H1 (cell line): Measurements from ENCODE around the gene MYMX. TPM values are rescaled to one million over a fixed set of nuclear protein-coding genes. Genes with fewer than 3 reads are reported as not detected.

ENCODE experiments used
- CTCF ChIA-PET: fragments of 300-600 bp; sonication (Branson Sonifier 250); formaldehyde crosslinking; loops from one replicate; lab custom pipeline; 2021; ENCODE audit not compliant: partially characterized antibody; lab: Charles Lee
- POLR2A ChIA-PET: fragments of 300-600 bp; sonication (Branson Sonifier 250); formaldehyde crosslinking; loops from one replicate; lab custom pipeline; 2021; ENCODE audit warnings: inconsistent platforms; ENCODE audit not compliant: partially characterized antibody; lab: Charles Lee
- DNase-seq, 2 experiments: peaks; one replicate each; pipeline versions ENCODE4 v3.0.0 to v3.0.0-alpha.2; 2010 to 2022; ENCODE audit warnings: low spot score in 2 of 2, low read depth in 1 of 2, mixed read lengths in 1 of 2
- FAIRE-seq: peaks from 2 replicates; lab custom pipeline; 2011; peaks lifted over from hg19 to GRCh38; lab: Jason Lieb, UNC
- H2AFZ ChIP-seq: 2 replicates; pipeline ENCODE4 v1.8.1; 2012; ENCODE audit warnings: low read length, inconsistent platforms
- H2AK5ac ChIP-seq: 2 replicates; pipeline ENCODE4 v1.6.1; 2013; ENCODE audit warnings: low read depth, low read length
- H2BK120ac ChIP-seq: replicated peaks from 2 replicates; pipeline ENCODE3; 2013; ENCODE audit warnings: low read depth, low read length, inconsistent platforms
- H2BK12ac ChIP-seq: 2 replicates; pipeline ENCODE4 v1.6.1; 2013; ENCODE audit warnings: low read depth, low read length
- H2BK15ac ChIP-seq: 2 replicates; pipeline ENCODE4 v1.6.1; 2013; ENCODE audit warnings: low read length
- H2BK20ac ChIP-seq: 2 replicates; pipeline ENCODE4 v1.6.1; 2013; ENCODE audit warnings: low read length
- H2BK5ac ChIP-seq: 2 replicates; pipeline ENCODE4 v1.6.1; 2013; ENCODE audit warnings: low read depth, low read length
- H3K14ac ChIP-seq: 2 replicates; pipeline ENCODE4 v1.6.1; 2013; ENCODE audit warnings: inconsistent platforms; ENCODE audit not compliant: insufficient read length
- H3K18ac ChIP-seq: 2 replicates; pipeline ENCODE4 v1.6.1; 2013; ENCODE audit warnings: low read length; ENCODE audit errors: extremely low read depth
- H3K23ac ChIP-seq: 2 replicates; pipeline ENCODE4 v1.6.1; 2013; ENCODE audit warnings: inconsistent platforms; ENCODE audit not compliant: insufficient read length
- H3K23me2 ChIP-seq: 2 replicates; pipeline ENCODE4 v1.6.1; 2013; ENCODE audit warnings: low read depth, low read length
- H3K27ac ChIP-seq: 2 replicates; pipeline ENCODE4 v1.6.1; 2011; ENCODE audit warnings: low read depth, low read length, inconsistent platforms
- H3K27me3 ChIP-seq, 4 experiments: replicated peaks in 1 of 4; 1 replicate in 1 of 4; 2 replicates in 3 of 4; pipeline versions ENCODE4 v1.6.1 to v1.8.1; 2011 to 2013; ENCODE audit warnings: low read length in 3 of 4, mild to moderate bottlenecking in 3 of 4, inconsistent platforms in 2 of 4, mixed read lengths in 2 of 4, moderate library complexity in 1 of 4; ENCODE audit not compliant: control insufficient read depth in 3 of 4, insufficient read depth in 3 of 4; ENCODE audit errors: extremely low read depth in 1 of 4
- H3K36me3 ChIP-seq, 4 experiments: 2 replicates each; pipeline versions ENCODE4 v1.6.1 to v1.8.1; 2011 to 2013; ENCODE audit warnings: mild to moderate bottlenecking in 4 of 4, low read length in 3 of 4, moderate library complexity in 2 of 4, control low read depth in 1 of 4, inconsistent platforms in 1 of 4; ENCODE audit not compliant: insufficient read depth in 4 of 4, control insufficient read depth in 2 of 4
- H3K4ac ChIP-seq: replicated peaks from 2 replicates; pipeline ENCODE3; 2013; ENCODE audit warnings: low read length, low read depth, mixed read lengths, inconsistent platforms; ENCODE audit not compliant: insufficient read length
- H3K4me1 ChIP-seq, 4 experiments: replicated peaks in 1 of 4; 1 replicate in 1 of 4; 2 replicates in 3 of 4; pipeline versions ENCODE4 v1.6.1 to v1.8.1; 2011 to 2013; ENCODE audit warnings: low read length in 3 of 4, inconsistent platforms in 2 of 4, mixed read lengths in 1 of 4; ENCODE audit not compliant: insufficient read depth in 4 of 4, control insufficient read depth in 3 of 4
- H3K4me2 ChIP-seq, 2 experiments: 2 replicates each; pipeline versions ENCODE4 v1.6.1 to v1.8.1; 2011 to 2013; ENCODE audit warnings: low read depth in 2 of 2, low read length in 2 of 2, control low read depth in 1 of 2, inconsistent platforms in 1 of 2, mild to moderate bottlenecking in 1 of 2; ENCODE audit not compliant: insufficient read depth in 1 of 2
- H3K4me3 ChIP-seq, 4 experiments: fragments of 200-600, 300-600 bp in 1 of 4; sonication (generic), shearing (Covaris generic), sonication (Bioruptor Twin) in 1 of 4; 2 replicates each; pipeline versions ENCODE4 v1.5.1 to v1.8.1; 2011 to 2016; ENCODE audit warnings: low read length in 4 of 4, low read depth in 3 of 4, control low read depth in 2 of 4, inconsistent platforms in 2 of 4, mild to moderate bottlenecking in 2 of 4, mixed read lengths in 1 of 4, moderate library complexity in 1 of 4; ENCODE audit not compliant: insufficient read depth in 2 of 4; ENCODE audit errors: extremely low read depth in 1 of 4
- H3K56ac ChIP-seq: replicated peaks from 2 replicates; pipeline ENCODE3; 2013; ENCODE audit warnings: low read depth, mild to moderate bottlenecking, mixed read lengths, low read length, inconsistent platforms; ENCODE audit not compliant: insufficient read length
- H3K79me1 ChIP-seq: 2 replicates; pipeline ENCODE4 v1.6.1; 2013; ENCODE audit warnings: low read depth, low read length, control low read depth
- H3K79me2 ChIP-seq, 2 experiments: 2 replicates each; pipeline versions ENCODE4 v1.6.1 to v1.8.1; 2012 to 2013; ENCODE audit warnings: low read length in 2 of 2, mild to moderate bottlenecking in 2 of 2, inconsistent platforms in 1 of 2; ENCODE audit not compliant: insufficient read depth in 2 of 2, control insufficient read depth in 1 of 2
- H3K9ac ChIP-seq, 4 experiments: replicated peaks in 1 of 4; 1 replicate in 1 of 4; 2 replicates in 3 of 4; pipeline versions ENCODE4 v1.6.1 to v1.8.1; 2011 to 2013; ENCODE audit warnings: low read depth in 3 of 4, low read length in 3 of 4, control low read depth in 2 of 4, mild to moderate bottlenecking in 2 of 4, moderate library complexity in 2 of 4, inconsistent platforms in 1 of 4; ENCODE audit errors: extremely low read depth in 1 of 4
- H3K9me3 ChIP-seq, 2 experiments: 2 replicates each; pipeline versions ENCODE4 v1.6.1 to v1.8.1; 2012 to 2013; ENCODE audit warnings: mild to moderate bottlenecking in 2 of 2, moderate library complexity in 2 of 2, control low read depth in 1 of 2, inconsistent platforms in 1 of 2, low read depth in 1 of 2, low read length in 1 of 2, mixed read lengths in 1 of 2; ENCODE audit not compliant: insufficient read depth in 2 of 2
- H4K20me1 ChIP-seq, 2 experiments: replicated peaks in 1 of 2; 2 replicates each; pipeline versions ENCODE3 to v1.8.1; 2011 to 2013; ENCODE audit warnings: inconsistent platforms in 2 of 2, low read length in 2 of 2, mild to moderate bottlenecking in 1 of 2; ENCODE audit not compliant: insufficient read depth in 2 of 2, control insufficient read depth in 1 of 2
- H4K5ac ChIP-seq: 2 replicates; pipeline ENCODE4 v1.6.1; 2013; ENCODE audit warnings: low read length, low read depth, mixed read lengths, inconsistent platforms; ENCODE audit not compliant: insufficient read length
- H4K8ac ChIP-seq: 2 replicates; pipeline ENCODE4 v1.8.0; 2013; ENCODE audit warnings: mild to moderate bottlenecking, moderate library complexity, low read length, inconsistent platforms; ENCODE audit not compliant: insufficient read depth; ENCODE audit errors: extremely low read depth
- H4K91ac ChIP-seq: replicated peaks from 2 replicates; pipeline ENCODE3; 2013; ENCODE audit warnings: low read length, mixed read lengths, inconsistent platforms; ENCODE audit not compliant: insufficient read length
- MAFK ChIP-seq: IDR thresholded peaks from 2 replicates; pipeline ENCODE4 v1.6.1; 2012; ENCODE audit warnings: low read depth, mild to moderate bottlenecking, improper control_type of control experiment, low read length
- NANOG ChIP-seq: IDR thresholded peaks from 2 replicates; pipeline ENCODE4 v1.6.1; 2011; ENCODE audit warnings: low read length, low read depth, mild to moderate bottlenecking, inconsistent platforms; ENCODE audit not compliant: insufficient read depth, poor library complexity, severe bottlenecking
- WGBS, 2 experiments: shearing (Covaris generic) in 1 of 2; methylation state at CpG; one replicate each; pipeline versions ENCODE4 v1.1.6 to v1.1.7; 2013 to 2015; ENCODE audit warnings: low lambda C conversion rate in 2 of 2, mixed read lengths in 2 of 2, inconsistent platforms in 1 of 2, low coverage in 1 of 2, missing lambda C conversion rate in 1 of 2; ENCODE audit not compliant: insufficient replicate concordance in 2 of 2, insufficient coverage in 1 of 2, insufficient read length in 1 of 2; ENCODE audit errors: extremely low coverage in 1 of 2, missing lambda C conversion rate in 1 of 2; 5-methylcytosine and 5-hydroxymethylcytosine counted together
- polyA plus RNA-seq, 7 experiments: library from polyadenylated mRNA; depleted of rRNA in 3 of 7; stranded (reverse) in 5 of 7; unstranded in 2 of 7; fragments of >200 nt in 5 of 7; fragments of 200-250 nt in 2 of 7; gene quantifications; 1 replicate in 5 of 7; 2 replicates in 1 of 7; 4 replicates in 1 of 7; pipeline versions ENCODE4 v1.2.1 to v1.2.3, GENCODE V29; 2011 to 2013; ENCODE audit warnings: missing spikeins in 2 of 7, mixed read lengths in 2 of 7
- total RNA-seq: library from RNA; stranded (reverse); fragmentation: NEBNext Ultra II Directional; extraction: Animal tissue kit (Norgen Biotek cat#: 25700); gene quantifications from 2 replicates; pipeline ENCODE4 v1.2.1, GENCODE V29; 2021
- TF ChIP-seq, protein P1 (sequence below), 3 experiments: IDR thresholded peaks; 1 replicate in 2 of 3; 2 replicates in 1 of 3; pipeline versions ENCODE4 v1.5.1 to v1.6.1; 2011; ENCODE audit warnings: low read length in 3 of 3, mild to moderate bottlenecking in 3 of 3, inconsistent platforms in 2 of 3, low read depth in 1 of 3, moderate library complexity in 1 of 3; ENCODE audit not compliant: insufficient read depth in 1 of 3; ENCODE audit errors: control extremely low read depth in 1 of 3

MYMX gene
- total and polyA plus RNA-seq, 2 of the 8 experiments (the other 6 are each of a cell fraction or from before 2014, with no cell fraction given), result 4.7 to 6.9 TPM

DNA sequence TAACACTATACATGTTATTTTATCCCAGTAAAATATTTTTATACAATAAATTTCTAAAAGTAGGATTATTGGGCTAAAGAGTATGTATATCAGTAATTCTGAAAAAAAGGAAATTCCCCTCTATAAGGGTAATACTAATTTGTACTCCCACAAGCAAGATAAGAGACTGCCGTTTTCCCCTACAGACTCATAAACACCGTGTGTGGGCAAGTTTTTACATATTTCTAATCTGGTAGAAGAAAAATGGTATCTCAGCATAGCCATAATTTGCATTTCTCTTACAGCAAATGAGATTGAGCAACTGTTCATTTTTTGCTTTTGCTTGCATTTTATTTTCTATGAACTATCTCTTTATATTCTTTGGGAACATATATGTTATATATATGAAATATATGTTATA is 26.0 kb upstream of the MYMX start:
- H3K9ac ChIP-seq, result no peak overlapping the region
- H3K79me2 ChIP-seq, result no peaks in the 10 kb centered on the region
- H3K4ac ChIP-seq, result no peak overlapping the region
- H3K27me3 ChIP-seq, result no peaks in the 10 kb centered on the region; a peak in 1 of 7 replicates
- no peaks in the 10 kb centered on the region for H4K20me1 ChIP-seq
- H2BK20ac ChIP-seq, result no peak overlapping the region
- 96% methylated on average over 2 of the region's 2 CpGs; no CpG with 5 or more reads in 1 of the 2 experiments for WGBS, 2 experiments
- no peaks in the 10 kb centered on the region for H3K79me1 ChIP-seq
- H4K8ac ChIP-seq, result no peak overlapping the region
- H3K4me2 ChIP-seq, result no peak overlapping the region
- no peak for FAIRE-seq
- H3K18ac ChIP-seq, result no peak overlapping the region
- no peak overlapping the region for H3K14ac ChIP-seq
- H3K9me3 ChIP-seq, result no peaks in the 10 kb centered on the region
- H4K5ac ChIP-seq, result no peak overlapping the region
- POLR2A ChIA-PET, result interaction anchor here (1.5 to 3.2 kb wide), 3 partner anchors 11 to 37 kb away, joined by 4 to 19 read pairs (median 7); no protein-coding TSS in a partner anchor
- no peak overlapping the region for H2BK5ac ChIP-seq
- H2AK5ac ChIP-seq, result no peak overlapping the region
- H3K56ac ChIP-seq, result no peak overlapping the region
- H2BK12ac ChIP-seq, result no peak overlapping the region
- H3K27ac ChIP-seq, result no peak overlapping the region
- H2BK120ac ChIP-seq, result no peak overlapping the region
- H2BK15ac ChIP-seq, result no peak overlapping the region
- no peak overlapping the region for H4K91ac ChIP-seq
- no peak for DNase-seq
- H3K23ac ChIP-seq, result no peak overlapping the region
- peaks cover 3% of the 10 kb centered on the region; the same call in 1 of the 2 replicates for H3K23me2 ChIP-seq
- H2AFZ ChIP-seq, result no peak overlapping the region
- H3K4me1 ChIP-seq, result peaks cover 4 to 15% (median 6%) of the 10 kb centered on the region in 4 experiments
- CTCF ChIA-PET, result interaction anchor here (0.7 to 7.6 kb wide), 6 partner anchors 11 to 47 kb away, joined by 3 to 41 read pairs (median 6); partner anchors contain the start of gene SLC29A1
- no peak overlapping the region for H3K4me3 ChIP-seq
- H3K36me3 ChIP-seq, result no peaks in the 10 kb centered on the region
- TF ChIP-seq NANOG, result no peak
- TF ChIP-seq, protein P1, sequence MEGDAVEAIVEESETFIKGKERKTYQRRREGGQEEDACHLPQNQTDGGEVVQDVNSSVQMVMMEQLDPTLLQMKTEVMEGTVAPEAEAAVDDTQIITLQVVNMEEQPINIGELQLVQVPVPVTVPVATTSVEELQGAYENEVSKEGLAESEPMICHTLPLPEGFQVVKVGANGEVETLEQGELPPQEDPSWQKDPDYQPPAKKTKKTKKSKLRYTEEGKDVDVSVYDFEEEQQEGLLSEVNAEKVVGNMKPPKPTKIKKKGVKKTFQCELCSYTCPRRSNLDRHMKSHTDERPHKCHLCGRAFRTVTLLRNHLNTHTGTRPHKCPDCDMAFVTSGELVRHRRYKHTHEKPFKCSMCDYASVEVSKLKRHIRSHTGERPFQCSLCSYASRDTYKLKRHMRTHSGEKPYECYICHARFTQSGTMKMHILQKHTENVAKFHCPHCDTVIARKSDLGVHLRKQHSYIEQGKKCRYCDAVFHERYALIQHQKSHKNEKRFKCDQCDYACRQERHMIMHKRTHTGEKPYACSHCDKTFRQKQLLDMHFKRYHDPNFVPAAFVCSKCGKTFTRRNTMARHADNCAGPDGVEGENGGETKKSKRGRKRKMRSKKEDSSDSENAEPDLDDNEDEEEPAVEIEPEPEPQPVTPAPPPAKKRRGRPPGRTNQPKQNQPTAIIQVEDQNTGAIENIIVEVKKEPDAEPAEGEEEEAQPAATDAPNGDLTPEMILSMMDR (IDR thresholded peaks at IDR 0.05; ENCODE audit: control extremely low read depth in 1 of 3, insufficient read depth in 1 of 3, low read depth in 1 of 3, low read length in 3 of 3), result no peak
- no peak for TF ChIP-seq MAFK
